GM13977 (cell line): Measurements from ENCODE around the gene SULF2.

Experiments used
- DNase-seq: peaks from one replicate; pipeline ENCODE4 v3.0.0; 2012; ENCODE audit warnings: low spot score
- CTCF ChIP-seq: IDR thresholded peaks from 2 replicates; pipeline ENCODE4 v1.5.1; 2012; ENCODE audit warnings: mild to moderate bottlenecking, control low read depth; ENCODE audit not compliant: insufficient read depth; ENCODE audit errors: extremely low read depth, missing control alignments
- in situ Hi-C: fragments of 300-500 bp; cut with MboI; formaldehyde crosslinking; loops from one replicate; pipeline ENCODE4 v1.12.0; 2022; ENCODE audit warnings: low sequenced_read_pairs, low pct_unique_long_range_greater_than_20kb, mixed read lengths, inconsistent platforms; ENCODE audit not compliant: unreplicated experiment

Gene SULF2

DNA sequence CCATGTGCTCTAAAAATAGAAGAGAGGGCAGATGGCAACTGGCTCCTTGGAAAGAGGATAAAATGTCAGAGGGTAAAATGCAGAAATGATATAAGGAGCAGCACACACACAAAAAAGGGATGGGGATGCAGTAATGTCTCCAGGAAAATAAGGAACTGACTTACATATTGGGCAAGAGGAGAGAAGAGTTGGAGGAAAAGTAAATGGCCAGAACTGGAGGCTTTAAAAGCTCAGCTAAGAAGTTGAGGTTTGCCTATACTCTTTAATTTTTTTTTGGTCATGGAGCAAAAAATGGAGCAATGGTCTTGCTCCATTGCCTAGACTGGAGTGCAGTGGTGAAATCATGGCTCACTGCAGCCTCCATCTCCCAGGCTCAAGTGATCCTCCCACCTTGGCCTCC, 93.7 kb downstream of the SULF2 start:
- TF ChIP-seq CTCF, result no peak
- DNase-seq, result no peak
- in situ Hi-C loops, result no loop called here

DNA sequence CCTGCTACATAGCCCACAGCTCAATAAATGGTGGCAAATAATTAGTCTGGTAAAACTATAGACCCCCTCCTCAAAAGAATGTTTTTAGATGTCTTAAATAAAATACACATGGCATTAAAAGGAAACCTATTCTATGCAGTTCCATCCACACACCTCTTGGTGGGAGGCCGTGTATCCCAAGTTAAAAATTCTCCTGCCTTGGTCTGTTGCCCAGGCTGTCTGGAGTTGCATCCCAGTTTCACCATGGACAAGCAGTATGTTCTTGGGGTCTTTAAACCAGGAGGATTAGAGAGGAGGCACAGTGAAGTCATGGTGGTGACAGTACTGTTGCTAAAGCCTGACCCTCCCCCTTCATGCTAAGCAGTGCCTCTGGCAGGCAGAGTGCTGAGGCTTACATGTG, 95.5 kb downstream of the SULF2 start:
- in situ Hi-C loops, result no loop called here
- no peak for TF ChIP-seq CTCF

GRCh38 chr20:47688385-47689381, 96.6 kb downstream of the SULF2 start:
- in situ Hi-C loops, result no loop called here
- DNase-seq, result no peak
- no peak for TF ChIP-seq CTCF

More for the DNA sequence above, 95.5 kb downstream of the SULF2 start:
- no peak for DNase-seq

GRCh38 chr20:47687095-47687987, 97.9 kb downstream of the SULF2 start:
- TF ChIP-seq CTCF, result no peak
- in situ Hi-C loops, result no loop called here
- DNase-seq, result no peak

- TF ChIP-seq CTCF, result no peak
- in situ Hi-C loops, result no loop called here
- DNase-seq, result no peak
These were observed 98.7 kb downstream of the SULF2 start for GRCh38 chr20:47686545-47686944.

GRCh38 chr20:47684306-47685080, 100.8 kb downstream of the SULF2 start:
- no peak for DNase-seq
- TF ChIP-seq CTCF, result no peak
- in situ Hi-C loops, result no loop called here
